Measurements from ENCODE around the gene KIAA1217.

DNA sequence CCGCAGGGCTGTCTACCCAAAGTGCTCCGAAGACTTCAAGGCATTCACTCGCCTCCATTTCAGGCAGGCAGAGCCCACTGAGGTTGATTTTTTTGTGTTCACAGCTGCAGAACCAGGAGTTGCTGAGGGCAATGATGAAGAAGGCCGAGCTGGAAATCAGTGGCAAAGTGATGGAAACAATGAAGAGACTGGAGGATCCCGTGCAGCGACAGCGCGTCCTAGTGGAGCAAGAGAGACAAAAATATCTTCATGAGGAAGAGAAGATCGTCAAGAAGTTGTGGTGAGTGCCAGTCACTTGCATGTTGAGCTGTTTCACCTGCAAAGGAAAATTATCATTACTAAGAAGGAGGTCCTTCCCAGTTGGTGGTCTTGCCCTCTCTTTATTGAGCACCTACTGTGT is 304.2 kb downstream of the KIAA1217 start:
- no peak for TF ChIP-seq POLR2A (IDR thresholded peaks at IDR 0.05)
- TF ChIP-seq, protein P1, sequence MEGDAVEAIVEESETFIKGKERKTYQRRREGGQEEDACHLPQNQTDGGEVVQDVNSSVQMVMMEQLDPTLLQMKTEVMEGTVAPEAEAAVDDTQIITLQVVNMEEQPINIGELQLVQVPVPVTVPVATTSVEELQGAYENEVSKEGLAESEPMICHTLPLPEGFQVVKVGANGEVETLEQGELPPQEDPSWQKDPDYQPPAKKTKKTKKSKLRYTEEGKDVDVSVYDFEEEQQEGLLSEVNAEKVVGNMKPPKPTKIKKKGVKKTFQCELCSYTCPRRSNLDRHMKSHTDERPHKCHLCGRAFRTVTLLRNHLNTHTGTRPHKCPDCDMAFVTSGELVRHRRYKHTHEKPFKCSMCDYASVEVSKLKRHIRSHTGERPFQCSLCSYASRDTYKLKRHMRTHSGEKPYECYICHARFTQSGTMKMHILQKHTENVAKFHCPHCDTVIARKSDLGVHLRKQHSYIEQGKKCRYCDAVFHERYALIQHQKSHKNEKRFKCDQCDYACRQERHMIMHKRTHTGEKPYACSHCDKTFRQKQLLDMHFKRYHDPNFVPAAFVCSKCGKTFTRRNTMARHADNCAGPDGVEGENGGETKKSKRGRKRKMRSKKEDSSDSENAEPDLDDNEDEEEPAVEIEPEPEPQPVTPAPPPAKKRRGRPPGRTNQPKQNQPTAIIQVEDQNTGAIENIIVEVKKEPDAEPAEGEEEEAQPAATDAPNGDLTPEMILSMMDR (IDR thresholded peaks at IDR 0.05) = no peak

Measured in lower leg skin (tissue), 3 donors.